Activated CD4-positive, alpha-beta T cell treated with anti-CD3 and anti-CD28 coated beads, Interleukin-2, amount 10 ng/mL, durations not matched to agents 7 days and 5 days (primary cell): ENCODE measurements around the gene RPS23. TPM values are rescaled to one million over a fixed set of nuclear protein-coding genes. Genes with fewer than 3 reads are reported as not detected.
A peak's percentile ranks its signal among the peaks of the same experiment; 100 is the strongest.
"Not testable (repeated sequence)": the region's sequence is repeated elsewhere in the genome, so short reads cannot be mapped to it uniquely, and the experiment has no call there.

ENCODE experiments used
- CTCF ChIA-PET: fragments of 350-600 bp; sonication (Branson Sonifier 250); formaldehyde crosslinking; loops from one replicate; lab custom pipeline; 2021; ENCODE audit warnings: antibody characterized with exemption; lab: Charles Lee
- POLR2A ChIA-PET: fragments of 350-600 bp; sonication (Branson Sonifier 250); formaldehyde crosslinking; loops from one replicate; lab custom pipeline; 2021; ENCODE audit warnings: antibody characterized with exemption; lab: Charles Lee
- DNase-seq: peaks from one replicate; pipeline ENCODE4 v3.0.0-alpha.2; 2020
- H3K27ac Mint-ChIP-seq: one replicate; pipeline ENCODE4 v1.8.0; 2021; ENCODE audit warnings: mild to moderate bottlenecking, moderate library complexity, mixed read lengths
- H3K27me3 Mint-ChIP-seq: one replicate; pipeline ENCODE4 v1.8.0; 2021; ENCODE audit warnings: mixed read lengths
- H3K36me3 Mint-ChIP-seq: one replicate; pipeline ENCODE4 v1.8.0; 2021; ENCODE audit warnings: low read depth, mixed read lengths
- H3K4me1 Mint-ChIP-seq: one replicate; pipeline ENCODE4 v1.8.0; 2021; ENCODE audit warnings: mixed read lengths
- H3K4me3 Mint-ChIP-seq: one replicate; pipeline ENCODE4 v1.8.0; 2021; ENCODE audit warnings: mild to moderate bottlenecking, moderate library complexity, mixed read lengths
- H3K9me3 Mint-ChIP-seq: one replicate; pipeline ENCODE4 v1.8.0; 2021; ENCODE audit warnings: mixed read lengths
- total RNA-seq, 2 experiments: library from RNA; stranded (reverse); gene quantifications; one replicate each; pipeline ENCODE4 v1.2.3, GENCODE V29; 2021

The RPS23 gene
- total RNA-seq, 2 experiments from 2014 or later = 2,100 to 2,217 TPM

- Mint-ChIP-seq H3K27me3 (no peaks in the 10 kb centered on the region), H3K36me3 (no peaks in the 10 kb centered on the region)
- CTCF ChIA-PET = no interaction called here
Measured at GRCh38 chr5:82283893-82284292, 5.7 kb upstream of the RPS23 start.

GRCh38 chr5:82278711-82279370 is 687 bp upstream of the RPS23 start:
- H3K36me3 Mint-ChIP-seq = peaks cover 36% of the 10 kb centered on the region
- H3K9me3 Mint-ChIP-seq = no peaks in the 10 kb centered on the region
- no peak for DNase-seq
- peaks cover 42% of the 10 kb centered on the region for H3K4me1 Mint-ChIP-seq
- H3K27ac Mint-ChIP-seq = peak overlapping the region; percentile 100
- CTCF ChIA-PET = interaction anchor here (0.7 to 1.3 kb wide), 3 partner anchors 13 to 979 kb away, joined by 3 read pairs; no protein-coding TSS in a partner anchor
- H3K4me3 Mint-ChIP-seq = peak overlapping the region; percentile 89
- no peaks in the 10 kb centered on the region for H3K27me3 Mint-ChIP-seq
- POLR2A ChIA-PET = interaction anchor here (0.6 kb wide), 1 partner anchor 79 kb away, joined by 3 read pairs; no protein-coding TSS in a partner anchor

More at GRCh38 chr5:82283893-82284292, 5.7 kb upstream of the RPS23 start:
- Mint-ChIP-seq H3K4me1 (peaks cover 21% of the 10 kb centered on the region), H3K9me3 (no peaks in the 10 kb centered on the region), H3K27ac (no peak overlapping the region), H3K4me3 (no peak overlapping the region)
- POLR2A ChIA-PET = no interaction called here
- no peak for DNase-seq

GRCh38 chr5:82277613-82277986 is 554 bp downstream of the RPS23 start:
- ChIA-PET POLR2A (interaction anchor here (0.6 kb wide), 1 partner anchor 1373 kb away, joined by 3 read pairs; no protein-coding TSS in a partner anchor), CTCF (interaction anchor here (0.6 kb wide), 1 partner anchor 809 kb away, joined by 3 read pairs; no protein-coding TSS in a partner anchor)
- no peaks in the 10 kb centered on the region for H3K27me3 Mint-ChIP-seq
- peak overlapping the region; percentile 89 for H3K4me3 Mint-ChIP-seq
- peaks cover 43% of the 10 kb centered on the region for H3K4me1 Mint-ChIP-seq
- H3K36me3 Mint-ChIP-seq = peaks cover 46% of the 10 kb centered on the region
- peak overlapping the region; percentile 100 for H3K27ac Mint-ChIP-seq
- no peaks in the 10 kb centered on the region for H3K9me3 Mint-ChIP-seq
- DNase-seq = peak; percentile 10

- POLR2A ChIA-PET = no interaction called here
- peaks cover 48% of the 10 kb centered on the region for H3K36me3 Mint-ChIP-seq
- peak overlapping the region; percentile 100 for H3K27ac Mint-ChIP-seq
- H3K27me3 Mint-ChIP-seq = no peaks in the 10 kb centered on the region
- H3K9me3 Mint-ChIP-seq = no peaks in the 10 kb centered on the region
- DNase-seq = no peak
- peaks cover 45% of the 10 kb centered on the region for H3K4me1 Mint-ChIP-seq
- CTCF ChIA-PET = interaction anchor here (0.6 to 0.7 kb wide), 2 partner anchors 21 to 808 kb away, joined by 3 read pairs; no protein-coding TSS in a partner anchor
- peak overlapping the region; percentile 89 for H3K4me3 Mint-ChIP-seq
Measured at GRCh38 chr5:82276800-82277612, 1.1 kb downstream of the RPS23 start.

- peaks cover 37% of the 10 kb centered on the region for H3K4me1 Mint-ChIP-seq
- DNase-seq = no peak
- no peak overlapping the region for H3K4me3 Mint-ChIP-seq
- H3K9me3 Mint-ChIP-seq = no peaks in the 10 kb centered on the region
- no peak overlapping the region for H3K27ac Mint-ChIP-seq
- ChIA-PET POLR2A (interaction anchor here (0.6 kb wide), 1 partner anchor 43 kb away, joined by 3 read pairs; no protein-coding TSS in a partner anchor), CTCF (no interaction called here)
- H3K36me3 Mint-ChIP-seq = peaks cover 48% of the 10 kb centered on the region
- H3K27me3 Mint-ChIP-seq = no peaks in the 10 kb centered on the region
Measured at GRCh38 chr5:82275216-82275664, 2.9 kb downstream of the RPS23 start.

- Mint-ChIP-seq H3K9me3 (no peaks in the 10 kb centered on the region), H3K27ac (no peak overlapping the region), H3K36me3 (peaks cover 52% of the 10 kb centered on the region), H3K4me3 (no peak overlapping the region), H3K4me1 (peaks cover 31% of the 10 kb centered on the region), H3K27me3 (no peaks in the 10 kb centered on the region)
- ChIA-PET POLR2A (interaction anchor here (0.6 kb wide), 1 partner anchor 42 kb away, joined by 3 read pairs; no protein-coding TSS in a partner anchor), CTCF (no interaction called here)
- DNase-seq = no peak
Measured at GRCh38 chr5:82274343-82275211, 3.6 kb downstream of the RPS23 start.

DNA sequence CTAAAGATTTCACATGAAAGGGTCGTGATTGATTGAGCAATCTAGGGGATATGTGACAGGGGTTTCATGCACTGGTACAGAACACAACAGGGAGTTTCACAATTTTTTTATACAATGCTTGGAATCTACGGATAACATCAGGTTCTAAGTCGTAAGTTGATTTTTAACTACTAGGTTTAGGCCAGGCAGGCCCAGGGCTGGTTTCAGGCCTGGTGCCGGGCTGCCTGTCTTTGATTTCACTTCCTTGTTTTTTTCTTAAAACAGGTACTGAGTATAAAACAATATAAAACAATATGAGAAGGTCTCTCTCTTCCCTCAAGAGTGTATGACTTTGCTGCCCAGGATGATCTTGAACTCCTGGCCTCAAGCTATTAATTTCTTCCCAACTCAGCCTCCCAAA is 4.7 kb downstream of the RPS23 start:
- POLR2A ChIA-PET, H3K4me3 Mint-ChIP-seq, H3K9me3 Mint-ChIP-seq, H3K27me3 Mint-ChIP-seq, H3K27ac Mint-ChIP-seq, CTCF ChIA-PET, DNase-seq: not testable (repeated sequence)
- peaks cover 22% of the 10 kb centered on the region for H3K4me1 Mint-ChIP-seq
- peaks cover 57% of the 10 kb centered on the region for H3K36me3 Mint-ChIP-seq

DNA sequence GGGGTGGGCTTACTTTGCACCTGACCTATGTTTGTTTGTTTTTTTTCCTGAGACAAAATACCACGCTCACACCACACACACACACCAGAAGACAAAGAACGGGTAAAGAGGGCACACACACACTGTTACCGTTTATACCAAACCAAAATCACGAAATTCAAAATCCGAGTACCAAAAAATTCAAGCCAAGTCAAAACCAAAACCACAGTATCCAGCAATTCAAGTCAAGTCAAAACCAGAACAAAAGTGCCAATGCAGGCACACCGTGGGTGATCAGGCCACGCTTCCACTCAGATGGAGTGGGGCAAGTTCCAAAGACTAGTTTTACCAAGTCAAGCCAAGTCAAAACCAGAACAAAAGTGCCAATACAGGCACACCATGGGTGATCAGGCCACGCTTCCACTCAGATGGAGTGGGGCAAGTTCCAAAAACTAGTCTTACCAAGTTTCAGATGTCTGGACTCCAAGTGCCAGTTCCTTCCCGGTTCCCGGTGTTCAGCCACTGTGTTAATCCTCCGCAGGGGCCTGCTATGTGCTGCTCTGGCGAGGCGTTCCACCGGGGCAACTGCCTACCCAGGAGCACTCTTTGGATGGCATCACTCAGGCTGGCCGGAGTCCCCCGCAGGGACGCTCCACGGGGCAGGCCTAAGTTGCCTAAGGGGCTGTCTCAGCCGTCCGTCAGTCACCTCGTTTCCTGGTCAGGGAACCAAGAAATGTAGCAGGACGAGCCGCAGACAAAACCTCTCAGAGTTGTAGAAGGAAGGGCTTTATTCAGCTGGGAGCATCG is 5.4 kb downstream of the RPS23 start:
- H3K27ac Mint-ChIP-seq, H3K4me3 Mint-ChIP-seq, DNase-seq, H3K27me3 Mint-ChIP-seq, CTCF ChIA-PET, H3K9me3 Mint-ChIP-seq, POLR2A ChIA-PET: not testable (repeated sequence)
- H3K4me1 Mint-ChIP-seq = peaks cover 21% of the 10 kb centered on the region
- H3K36me3 Mint-ChIP-seq = peaks cover 54% of the 10 kb centered on the region

DNA sequence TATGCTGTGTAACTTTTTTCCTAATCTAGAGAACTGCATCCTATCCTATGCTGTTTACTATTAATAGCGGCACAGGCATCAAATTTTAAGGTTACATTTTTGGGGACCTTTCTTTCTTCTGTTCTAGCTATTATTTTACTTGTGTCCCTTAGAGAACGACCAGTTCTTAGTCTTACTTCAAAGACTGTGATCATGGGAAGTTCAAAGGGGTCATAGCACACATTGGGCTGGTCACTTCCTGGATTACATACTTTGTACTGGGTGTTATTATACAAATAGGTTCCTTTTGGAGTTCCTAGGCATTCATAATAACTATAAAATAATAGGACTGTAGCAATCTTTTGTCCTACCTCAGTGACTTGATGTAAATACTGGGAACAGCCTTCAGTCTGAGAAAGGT is 8.8 kb downstream of the RPS23 start:
- H3K27ac Mint-ChIP-seq, POLR2A ChIA-PET, H3K27me3 Mint-ChIP-seq, H3K4me3 Mint-ChIP-seq, H3K4me1 Mint-ChIP-seq, H3K9me3 Mint-ChIP-seq, DNase-seq: not testable (repeated sequence)
- CTCF ChIA-PET = interaction anchor here (0.7 kb wide), 1 partner anchor 560 kb away, joined by 3 read pairs; no protein-coding TSS in a partner anchor
- peaks cover 32% of the 10 kb centered on the region for H3K36me3 Mint-ChIP-seq

DNA sequence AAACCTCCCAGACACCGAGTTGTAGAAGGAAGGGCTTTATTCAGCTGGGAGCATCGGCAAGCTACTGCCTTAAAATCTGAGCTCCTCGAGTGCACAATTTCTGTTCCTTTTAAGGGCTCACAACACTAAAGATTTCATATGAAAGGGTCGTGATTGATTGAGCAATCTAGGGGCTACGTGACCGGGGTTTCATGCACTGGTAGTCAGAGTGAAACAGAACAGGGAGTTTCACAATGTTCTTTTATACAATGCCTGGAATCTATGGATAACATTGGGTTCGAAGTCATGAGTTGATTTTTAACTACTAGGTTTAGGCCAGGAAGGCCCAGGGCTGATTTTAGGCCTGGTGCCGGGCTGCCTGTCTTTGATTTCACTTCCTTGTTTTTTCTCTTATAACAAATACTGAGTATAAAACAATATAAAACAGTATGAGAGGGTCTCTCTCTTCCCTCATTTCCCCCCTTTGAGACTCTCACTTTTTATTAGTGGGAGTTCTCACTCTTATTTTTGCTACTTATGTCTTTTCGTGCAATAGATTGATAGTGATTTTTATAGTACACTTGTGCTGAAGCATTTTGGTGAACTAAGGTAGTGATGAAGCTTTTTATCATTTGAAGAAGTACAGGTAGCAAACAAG is 10.7 kb downstream of the RPS23 start:
- POLR2A ChIA-PET, H3K4me3 Mint-ChIP-seq, CTCF ChIA-PET, DNase-seq, H3K9me3 Mint-ChIP-seq, H3K4me1 Mint-ChIP-seq, H3K27me3 Mint-ChIP-seq, H3K27ac Mint-ChIP-seq: not testable (repeated sequence)
- peaks cover 17% of the 10 kb centered on the region for H3K36me3 Mint-ChIP-seq

- ChIA-PET POLR2A (no interaction called here), CTCF (interaction anchor here (1.7 kb wide), 1 partner anchor 15 kb away, joined by 5 read pairs; no protein-coding TSS in a partner anchor)
- Mint-ChIP-seq H3K4me1 (no peaks in the 10 kb centered on the region), H3K4me3 (no peak overlapping the region), H3K27ac (no peak overlapping the region), H3K27me3 (no peaks in the 10 kb centered on the region), H3K36me3 (peaks cover 16% of the 10 kb centered on the region), H3K9me3 (peaks cover 2% of the 10 kb centered on the region)
- DNase-seq = no peak
Measured at GRCh38 chr5:82265047-82265446, 13.1 kb downstream of the RPS23 start.
